Effector CD8-positive, alpha-beta T cell (primary cell): ENCODE results near the gene MT1M.
"Not testable (repeated sequence)": the region's sequence is repeated elsewhere in the genome, so short reads cannot be mapped to it uniquely, and the experiment has no call there.

Source experiments
- DNase-seq: peaks from one replicate; lab custom pipeline; 2025; lab: John Stamatoyannopoulos, UW

Gene MT1M

GRCh38 chr16:56673921-56674320 lies 41.5 kb downstream of the MT1M start:
- no peak for DNase-seq

DNA sequence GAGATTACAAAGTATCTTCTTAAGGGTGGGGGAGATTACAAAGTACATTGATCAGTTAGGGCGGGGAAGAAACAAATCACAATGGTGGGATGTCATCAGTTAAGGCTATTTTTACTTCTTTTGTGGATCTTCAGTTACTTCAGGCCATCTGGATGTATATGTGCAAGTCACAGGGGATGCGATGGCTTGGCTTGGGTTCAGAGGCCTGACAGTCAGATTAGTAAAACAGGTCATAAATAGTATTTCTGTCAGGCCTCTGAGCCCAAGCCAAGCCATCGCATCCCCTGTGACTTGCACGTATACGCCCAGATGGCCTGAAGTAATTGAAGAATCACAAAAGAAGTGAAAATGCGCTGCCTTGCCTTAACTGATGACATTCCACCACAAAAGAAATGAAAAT lies 42.1 kb downstream of the MT1M start:
- DNase-seq: not testable (repeated sequence)

- DNase-seq: peak; percentile 36
Observed at GRCh38 chr16:56675685-56676210, 43.3 kb downstream of the MT1M start.

DNA sequence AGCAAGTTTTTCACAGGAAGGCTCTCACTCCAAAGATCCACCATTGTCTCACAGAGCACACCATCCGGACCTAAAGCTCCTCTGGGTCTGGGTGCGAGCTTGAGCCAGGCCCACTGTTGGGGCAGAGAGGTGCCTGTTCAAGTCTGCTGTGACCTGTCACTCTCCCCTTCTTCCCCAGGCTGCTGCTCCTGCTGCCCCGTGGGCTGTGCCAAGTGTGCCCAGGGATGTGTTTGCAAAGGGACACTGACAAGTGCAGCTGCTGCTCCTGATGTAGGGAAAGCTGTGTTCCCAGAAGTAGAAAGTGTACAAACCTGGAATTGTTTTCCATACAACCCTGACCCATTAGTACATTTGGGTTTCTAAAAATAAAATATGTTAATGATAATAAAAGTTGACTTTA lies 45.0 kb downstream of the MT1M start:
- DNase-seq: no peak

- DNase-seq: no peak
Observed at GRCh38 chr16:56679078-56679730, 46.7 kb downstream of the MT1M start.

DNA sequence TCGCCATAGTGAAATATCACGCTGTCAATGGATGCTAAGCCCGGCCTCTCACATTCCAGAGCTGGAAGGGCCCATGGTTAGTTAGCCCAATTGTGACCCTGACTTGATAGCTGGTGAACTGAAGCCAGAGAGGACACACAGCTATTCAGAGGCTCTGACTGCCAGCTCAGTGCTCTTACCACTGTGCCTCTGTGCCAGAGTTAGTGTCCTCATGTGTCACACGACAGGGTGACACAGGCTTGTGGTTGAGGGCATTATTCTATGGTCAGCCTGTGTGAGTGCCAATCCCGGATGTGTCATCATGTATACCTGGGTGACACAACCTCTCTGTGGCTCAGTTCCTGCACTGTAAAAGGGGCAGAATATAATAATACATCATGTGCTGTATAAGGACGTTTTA lies 47.4 kb downstream of the MT1M start:
- DNase-seq: no peak

- peak; percentile 74 for DNase-seq
Observed at GRCh38 chr16:56681939-56682702, 49.7 kb downstream of the MT1M start, which contains the start of gene MT1X. MT1X (plus strand) TSS chr16:56682470; CDS start chr16:56682541, 71 bp downstream.

DNA sequence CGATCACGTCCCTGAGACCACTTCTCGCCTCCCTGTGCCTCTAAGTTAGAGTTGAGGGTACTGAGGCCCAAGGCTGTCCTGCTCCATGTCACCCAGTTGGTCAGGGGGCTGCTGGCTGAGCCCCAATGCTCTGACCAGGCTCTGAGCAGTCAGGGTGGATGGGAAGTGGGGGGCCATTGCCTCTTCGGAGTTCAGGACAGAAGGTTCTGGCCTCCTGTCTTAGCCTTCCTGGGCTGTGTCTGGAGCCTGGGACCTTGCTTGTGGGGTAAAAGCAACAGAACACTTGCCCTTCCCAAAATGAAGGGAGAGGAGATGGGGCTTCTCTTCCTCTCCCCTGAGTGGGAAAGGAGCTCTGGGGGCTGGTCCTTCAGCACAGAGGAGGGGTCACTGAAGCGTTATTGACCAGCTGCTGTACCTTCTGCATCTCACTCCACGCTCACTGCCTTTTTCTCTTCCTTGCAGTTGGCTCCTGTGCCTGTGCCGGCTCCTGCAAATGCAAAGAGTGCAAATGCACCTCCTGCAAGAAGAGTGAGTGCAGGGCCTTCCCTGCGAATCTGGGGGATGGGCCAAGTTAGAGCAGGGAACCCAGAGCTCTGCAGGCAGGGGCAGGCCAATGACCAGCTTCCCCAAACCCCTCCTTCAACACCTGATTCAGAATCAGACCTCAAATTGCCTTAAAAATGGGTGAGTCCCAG lies 50.4 kb downstream of the MT1M start:
- DNase-seq: no peak
